ENCODE data around the gene TARS1. TPM values are rescaled to one million over a fixed set of nuclear protein-coding genes. Genes with fewer than 3 reads are reported as not detected.

Gene TARS1
- total and polyA plus RNA-seq, 2 of the 8 experiments (the other 6 are each of a cell fraction or from before 2014, with no cell fraction given) = 94.4 to 445 TPM

DNA sequence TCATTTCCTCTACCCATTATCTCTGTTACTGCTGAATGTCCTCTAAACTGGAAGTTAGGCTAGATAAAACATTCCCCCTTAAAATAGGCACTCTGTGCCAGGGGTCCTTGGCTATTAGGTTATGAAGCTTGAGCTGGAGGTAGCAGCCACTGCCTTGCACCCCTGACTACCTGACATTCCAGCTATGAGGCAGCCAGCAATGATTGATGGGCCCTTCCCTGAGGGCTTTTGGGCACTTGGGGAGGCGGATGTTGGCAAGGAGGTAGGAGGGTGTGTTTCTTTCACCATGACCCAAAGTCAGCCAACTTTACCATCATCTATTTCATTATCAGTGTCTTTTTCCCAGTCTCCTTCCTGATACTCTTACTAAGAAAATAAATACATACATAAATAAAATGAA is 17.1 kb downstream of the TARS1 start:
- H4K20me1 ChIP-seq (replicated peaks in 1 of 2; ENCODE audit: control insufficient read depth in 1 of 2, insufficient read depth in 2 of 2, low read length in 2 of 2) = peaks cover 1 to 4% of the 10 kb centered on the region in 2 experiments
- no peak overlapping the region for H2BK15ac ChIP-seq (ENCODE audit: low read length)
- no peaks in the 10 kb centered on the region for H3K23me2 ChIP-seq (ENCODE audit: low read depth, low read length)
- H3K27ac ChIP-seq (ENCODE audit: low read depth, low read length) = no peak overlapping the region
- H3K4me2 ChIP-seq (ENCODE audit: insufficient read depth in 1 of 2, low read depth in 2 of 2, low read length in 2 of 2) = no peak overlapping the region
- no peak overlapping the region for H2BK20ac ChIP-seq (ENCODE audit: low read length)
- H3K79me2 ChIP-seq (ENCODE audit: control insufficient read depth in 1 of 2, insufficient read depth in 2 of 2, low read length in 2 of 2) = peaks cover 0 to 34% of the 10 kb centered on the region in 2 experiments; a peak in 2 of 4 replicates
- no peak overlapping the region for H3K9ac ChIP-seq (replicated peaks in 1 of 4; ENCODE audit: extremely low read depth in 1 of 4, low read depth in 3 of 4, low read length in 3 of 4)
- no peak overlapping the region for H3K4ac ChIP-seq (replicated peaks; ENCODE audit: insufficient read length, low read depth, low read length)
- no peak overlapping the region for H2BK12ac ChIP-seq (ENCODE audit: low read depth, low read length)
- no peak overlapping the region for H4K5ac ChIP-seq (ENCODE audit: insufficient read length, low read depth, low read length)
- no peak overlapping the region for H2BK5ac ChIP-seq (ENCODE audit: low read depth, low read length)
- no peak overlapping the region for H4K91ac ChIP-seq (replicated peaks; ENCODE audit: insufficient read length, low read length)
- DNase-seq (ENCODE audit: low read depth in 1 of 2, low spot score in 2 of 2) (no peak), FAIRE-seq (no peak)
- POLR2A ChIA-PET (ENCODE audit: partially characterized antibody) = interaction anchor here (1.0 to 13.0 kb wide), 5 partner anchors 10 to 31 kb away, joined by 3 to 179 read pairs (median 83); partner anchors contain the start of gene TARS1
- peaks cover 2% of the 10 kb centered on the region; the same call in 1 of the 2 replicates for H3K79me1 ChIP-seq (ENCODE audit: low read depth, low read length)
- H3K27me3 ChIP-seq (replicated peaks in 1 of 4; ENCODE audit: control insufficient read depth in 3 of 4, extremely low read depth in 1 of 4, insufficient read depth in 3 of 4, low read length in 3 of 4) = no peaks in the 10 kb centered on the region
- H3K36me3 ChIP-seq (ENCODE audit: control insufficient read depth in 2 of 4, insufficient read depth in 4 of 4, low read length in 3 of 4) = peaks cover 60 to 100% (median 94%) of the 10 kb centered on the region in 4 experiments
- no peaks in the 10 kb centered on the region for H3K9me3 ChIP-seq (ENCODE audit: insufficient read depth in 2 of 2, low read depth in 1 of 2, low read length in 1 of 2)
- H3K18ac ChIP-seq (ENCODE audit: extremely low read depth, low read length) = no peak overlapping the region
- H3K4me1 ChIP-seq (replicated peaks in 1 of 4; ENCODE audit: control insufficient read depth in 3 of 4, insufficient read depth in 4 of 4, low read length in 3 of 4) = no peaks in the 10 kb centered on the region
- peak; percentile 29; the same call in 1 of the 2 replicates for TF ChIP-seq POLR2AphosphoS5 (IDR thresholded peaks at IDR 0.05; ENCODE audit: low read depth, low read length)
- TF ChIP-seq EGR1 (IDR thresholded peaks at IDR 0.05; ENCODE audit: borderline replicate concordance, low read depth, low read length) = no peak
- CTCF ChIA-PET (ENCODE audit: partially characterized antibody) = interaction anchor here (1.1 to 2.4 kb wide), 3 partner anchors 9 to 12 kb away, joined by 4 to 10 read pairs (median 4); no protein-coding TSS in a partner anchor
- H3K23ac ChIP-seq (ENCODE audit: insufficient read length) = no peak overlapping the region
- H3K4me3 ChIP-seq (ENCODE audit: extremely low read depth in 1 of 4, insufficient read depth in 2 of 4, low read depth in 3 of 4, low read length in 4 of 4) = no peak overlapping the region
- H3K14ac ChIP-seq (ENCODE audit: insufficient read length) = no peak overlapping the region
- H3K56ac ChIP-seq (replicated peaks; ENCODE audit: insufficient read length, low read depth, low read length) = no peak overlapping the region
- no peak overlapping the region for H2AK5ac ChIP-seq (ENCODE audit: low read depth, low read length)
- H4K8ac ChIP-seq (ENCODE audit: extremely low read depth, insufficient read depth, low read length) = no peak overlapping the region
- H2BK120ac ChIP-seq (replicated peaks; ENCODE audit: low read depth, low read length) = no peak overlapping the region
- WGBS, 2 experiments (ENCODE audit: extremely low coverage in 1 of 2, insufficient coverage in 1 of 2, insufficient read length in 1 of 2, insufficient replicate concordance in 2 of 2, low coverage in 1 of 2, low lambda C conversion rate in 2 of 2, missing lambda C conversion rate in 1 of 2) = 95% methylated on average over 1 of the region's 1 CpG; no CpG with 5 or more reads in 1 of the 2 experiments
- no peak overlapping the region for H2AFZ ChIP-seq (ENCODE audit: low read length)
